ENCODE data around the gene DDX6. TPM values are rescaled to one million over a fixed set of nuclear protein-coding genes. Genes with fewer than 3 reads are reported as not detected.

The DDX6 gene
- total and polyA plus RNA-seq, 9 of the 15 experiments (the other 6 are each of a cell fraction or from before 2014, with no cell fraction given), result 10.0 to 102 (median 58.2) TPM

- TF ChIP-seq FOXP4 (CRISPR knock-in tag; IDR thresholded peaks at IDR 0.05; ENCODE audit: borderline replicate concordance) (0 out of 2 replicates have a peak, but pooled peaks have one; percentile 35), MEF2A (IDR thresholded peaks at IDR 0.05; ENCODE audit: control insufficient read depth, low read depth, low read length) (no peak), TAF15 (IDR thresholded peaks at IDR 0.05; ENCODE audit: low read depth, low read length) (no peak), ZNF253 (CRISPR knock-in tag; conservative IDR thresholded peaks at IDR 0.05) (no peak), C11orf30 (IDR thresholded peaks at IDR 0.05; ENCODE audit: low read depth) (no peak), CCAR2 (IDR thresholded peaks at IDR 0.05; ENCODE audit: low read depth, low read length) (no peak), XRCC5 (IDR thresholded peaks at IDR 0.05; ENCODE audit: low read depth, low read length) (no peak), ZNF644 (tag; IDR thresholded peaks at IDR 0.05; ENCODE audit: low read depth) (no peak), ZNF263 (CRISPR knock-in tag; IDR thresholded peaks at IDR 0.05; ENCODE audit: borderline replicate concordance) (no peak), SUPT5H (IDR thresholded peaks at IDR 0.05) (no peak; the same call in 1 of the 2 replicates), ATF1 (CRISPR knock-in tag; IDR thresholded peaks at IDR 0.05) (0 out of 2 replicates have a peak, but pooled peaks have one; percentile 2), ATF1 (tag; IDR thresholded peaks at IDR 0.05) (no peak), RBM39 (optimal IDR thresholded peaks at IDR 0.05; ENCODE audit: low read depth, low read length) (no peak), SNRNP70 (optimal IDR thresholded peaks at IDR 0.05; ENCODE audit: low read depth, low read length) (no peak), CREB3L1 (IDR thresholded peaks at IDR 0.05; ENCODE audit: borderline replicate concordance, low read depth) (no peak), ZNF239 (CRISPR knock-in tag; IDR thresholded peaks at IDR 0.05) (no peak), RBM34 (IDR thresholded peaks at IDR 0.05; ENCODE audit: borderline replicate concordance, insufficient read depth, low read length) (no peak), ZNF23 (CRISPR knock-in tag; IDR thresholded peaks at IDR 0.05) (no peak), PHF8 (IDR thresholded peaks at IDR 0.05; ENCODE audit: borderline replicate concordance, low read length) (peak; percentile 72), RBM17 (IDR thresholded peaks at IDR 0.05; ENCODE audit: borderline replicate concordance, low read depth, low read length) (no peak), MLLT1 (IDR thresholded peaks at IDR 0.05) (peak; percentile 92 to 93), TCF7 (IDR thresholded peaks at IDR 0.05; ENCODE audit: borderline replicate concordance) (no peak), HDAC1 (IDR thresholded peaks at IDR 0.05) (peak in 1 of 2 experiments; percentile 19; a peak in 2 of 4 replicates), CHD4 (IDR thresholded peaks at IDR 0.05; ENCODE audit: insufficient read depth, insufficient replicate concordance, low read depth, low read length, poor library complexity, severe bottlenecking) (no peak), ZFPM2 (CRISPR knock-in tag; IDR thresholded peaks at IDR 0.05) (no peak)
Measured at GRCh38 chr11:118790357-118791110, 430 bp downstream of the DDX6 start (continued).

All from K562 (cell line).